Measurements from ENCODE around the gene NDUFS3. TPM values are rescaled to one million over a fixed set of nuclear protein-coding genes. Genes with fewer than 3 reads are reported as not detected.

Gene NDUFS3
- total and polyA plus RNA-seq, 2 experiments from 2014 or later = 92.6 to 107 TPM

DNA sequence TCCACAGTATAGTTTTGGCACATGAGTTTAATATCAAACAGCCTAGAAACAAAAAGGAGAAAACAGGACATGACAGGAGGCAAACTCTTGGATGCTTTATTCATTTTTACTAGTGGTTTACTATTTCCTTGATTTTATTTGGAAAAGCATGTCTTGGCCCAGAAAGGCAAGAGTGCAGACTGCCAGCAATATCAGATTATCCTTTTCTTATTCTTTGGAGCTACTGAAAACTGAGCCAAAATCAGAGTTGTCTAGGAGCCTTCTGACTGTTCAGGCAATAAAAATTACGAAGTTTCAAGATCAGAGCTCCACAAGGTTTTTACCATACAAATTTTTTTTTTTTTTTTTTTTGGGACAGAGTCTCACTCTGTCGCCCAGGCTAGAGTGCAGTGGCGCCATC, 42.0 kb upstream of the NDUFS3 start:
- Histone ChIP-seq H3K4me3 (no peak overlapping the region), H2AFZ (no peak overlapping the region), H3K79me2 (peaks cover 98% of the 10 kb centered on the region), H4K20me1 (ENCODE audit: insufficient read depth, poor library complexity, severe bottlenecking) (peaks cover 97% of the 10 kb centered on the region), H3K27me3 (no peaks in the 10 kb centered on the region), H3K4me1 (ENCODE audit: insufficient read depth) (peaks cover 33% of the 10 kb centered on the region), H3K27ac (no peak overlapping the region), H3K9me2 (replicated peaks; ENCODE audit: insufficient read depth) (no peaks in the 10 kb centered on the region), H3K4me2 (no peak overlapping the region), H3K9me3 (ENCODE audit: low read depth) (no peaks in the 10 kb centered on the region), H3K36me3 (replicated peaks; ENCODE audit: insufficient read depth, low read depth) (no peaks in the 10 kb centered on the region)
- no peak for DNase-seq (ENCODE audit: low spot score)
- no peak for TF ChIP-seq EZH2phosphoT487 (IDR thresholded peaks at IDR 0.05; ENCODE audit: low read depth, severe bottlenecking, unreplicated experiment)
- no peak for TF ChIP-seq EZH2 (IDR thresholded peaks at IDR 0.05; ENCODE audit: borderline replicate concordance)
- TF ChIP-seq, protein P1, sequence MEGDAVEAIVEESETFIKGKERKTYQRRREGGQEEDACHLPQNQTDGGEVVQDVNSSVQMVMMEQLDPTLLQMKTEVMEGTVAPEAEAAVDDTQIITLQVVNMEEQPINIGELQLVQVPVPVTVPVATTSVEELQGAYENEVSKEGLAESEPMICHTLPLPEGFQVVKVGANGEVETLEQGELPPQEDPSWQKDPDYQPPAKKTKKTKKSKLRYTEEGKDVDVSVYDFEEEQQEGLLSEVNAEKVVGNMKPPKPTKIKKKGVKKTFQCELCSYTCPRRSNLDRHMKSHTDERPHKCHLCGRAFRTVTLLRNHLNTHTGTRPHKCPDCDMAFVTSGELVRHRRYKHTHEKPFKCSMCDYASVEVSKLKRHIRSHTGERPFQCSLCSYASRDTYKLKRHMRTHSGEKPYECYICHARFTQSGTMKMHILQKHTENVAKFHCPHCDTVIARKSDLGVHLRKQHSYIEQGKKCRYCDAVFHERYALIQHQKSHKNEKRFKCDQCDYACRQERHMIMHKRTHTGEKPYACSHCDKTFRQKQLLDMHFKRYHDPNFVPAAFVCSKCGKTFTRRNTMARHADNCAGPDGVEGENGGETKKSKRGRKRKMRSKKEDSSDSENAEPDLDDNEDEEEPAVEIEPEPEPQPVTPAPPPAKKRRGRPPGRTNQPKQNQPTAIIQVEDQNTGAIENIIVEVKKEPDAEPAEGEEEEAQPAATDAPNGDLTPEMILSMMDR (IDR thresholded peaks at IDR 0.05; ENCODE audit: poor library complexity) = no peak
- WGBS (ENCODE audit: low lambda C conversion rate, missing lambda C conversion rate) = 73% methylated on average over 3 of the region's 3 CpGs

DNA sequence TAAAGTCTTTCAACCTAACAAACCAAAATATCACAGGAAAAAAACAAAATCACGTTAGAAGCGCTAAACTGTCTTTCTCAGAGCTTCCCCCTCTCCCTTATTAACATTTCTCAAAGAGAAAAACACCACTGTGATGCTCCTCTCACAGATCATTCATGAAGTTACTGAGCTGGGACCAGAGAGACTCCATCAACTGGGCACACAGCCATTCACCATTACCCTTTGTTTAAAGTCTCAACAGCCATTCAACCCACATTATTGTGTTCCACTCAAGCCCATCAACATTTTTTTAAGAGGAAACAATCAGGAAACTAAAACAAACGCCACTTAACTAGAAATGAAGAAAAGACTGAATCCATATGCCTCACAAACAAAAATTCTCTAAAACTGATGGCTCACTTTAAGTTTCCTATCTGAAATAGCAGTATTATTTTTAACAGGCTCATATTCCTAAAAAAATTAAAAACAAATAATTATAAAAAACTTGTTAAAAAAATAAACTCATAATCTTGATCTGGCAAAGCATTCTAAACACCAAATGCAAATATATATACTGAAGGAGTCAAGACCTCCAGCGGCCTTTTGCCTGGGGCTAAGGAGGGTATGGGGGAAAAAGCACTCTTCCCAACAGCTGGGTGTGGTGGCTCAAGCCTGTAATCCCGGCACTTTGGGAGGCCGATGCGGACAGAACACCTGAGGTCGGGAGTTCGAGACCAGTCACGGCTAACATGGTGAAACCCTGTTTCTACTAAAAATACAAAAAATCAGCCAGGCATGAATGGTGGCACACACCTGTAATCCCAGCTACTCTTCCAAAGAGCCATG, 39.9 kb upstream of the NDUFS3 start:
- TF ChIP-seq, protein P1 (IDR thresholded peaks at IDR 0.05; ENCODE audit: poor library complexity) = no peak
- TF ChIP-seq EZH2phosphoT487 (IDR thresholded peaks at IDR 0.05; ENCODE audit: low read depth, severe bottlenecking, unreplicated experiment) (no peak), EZH2 (IDR thresholded peaks at IDR 0.05; ENCODE audit: borderline replicate concordance) (no peak)
- H3K4me1 ChIP-seq (ENCODE audit: insufficient read depth) = peaks cover 27% of the 10 kb centered on the region
- no peaks in the 10 kb centered on the region for H3K9me3 ChIP-seq (ENCODE audit: low read depth)
- H2AFZ ChIP-seq = no peak overlapping the region
- peaks cover 97% of the 10 kb centered on the region for H4K20me1 ChIP-seq (ENCODE audit: insufficient read depth, poor library complexity, severe bottlenecking)
- H3K36me3 ChIP-seq (replicated peaks; ENCODE audit: insufficient read depth, low read depth) = no peaks in the 10 kb centered on the region
- H3K4me2 ChIP-seq = no peak overlapping the region
- DNase-seq (ENCODE audit: low spot score) = peak; percentile 27
- no peaks in the 10 kb centered on the region for H3K27me3 ChIP-seq
- H3K9me2 ChIP-seq (replicated peaks; ENCODE audit: insufficient read depth) = no peaks in the 10 kb centered on the region
- WGBS (ENCODE audit: low lambda C conversion rate, missing lambda C conversion rate) = 76% methylated on average over 10 of the region's 10 CpGs
- no peak overlapping the region for H3K4me3 ChIP-seq
- peak overlapping the region; percentile 41 for H3K27ac ChIP-seq
- H3K79me2 ChIP-seq = peaks cover 98% of the 10 kb centered on the region

DNA sequence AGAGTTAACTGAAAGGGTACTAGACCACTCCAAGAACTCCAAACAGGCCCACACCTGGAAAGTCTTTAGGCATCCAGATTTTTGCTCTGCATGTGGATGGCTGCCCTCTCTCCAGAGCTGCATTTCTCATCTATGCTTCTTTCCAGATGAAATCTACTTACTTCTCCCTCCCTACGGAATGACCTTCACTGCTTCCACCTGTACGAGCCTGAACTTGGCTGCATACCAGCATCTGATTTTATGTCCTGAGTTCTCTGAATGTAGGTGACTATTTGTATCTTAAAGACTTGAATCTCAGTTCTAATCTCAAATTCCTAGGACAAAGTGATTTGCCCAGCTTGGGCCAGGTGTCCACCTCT, 39.2 kb upstream of the NDUFS3 start:
- Histone ChIP-seq H4K20me1 (ENCODE audit: insufficient read depth, poor library complexity, severe bottlenecking) (peaks cover 97% of the 10 kb centered on the region), H2AFZ (no peak overlapping the region), H3K9me2 (replicated peaks; ENCODE audit: insufficient read depth) (no peaks in the 10 kb centered on the region), H3K4me2 (no peak overlapping the region), H3K4me1 (ENCODE audit: insufficient read depth) (peaks cover 27% of the 10 kb centered on the region), H3K4me3 (no peak overlapping the region), H3K79me2 (peaks cover 98% of the 10 kb centered on the region), H3K27ac (peak overlapping the region; percentile 41), H3K27me3 (no peaks in the 10 kb centered on the region), H3K9me3 (ENCODE audit: low read depth) (no peaks in the 10 kb centered on the region), H3K36me3 (replicated peaks; ENCODE audit: insufficient read depth, low read depth) (no peaks in the 10 kb centered on the region)
- no peak for TF ChIP-seq EZH2phosphoT487 (IDR thresholded peaks at IDR 0.05; ENCODE audit: low read depth, severe bottlenecking, unreplicated experiment)
- TF ChIP-seq EZH2 (IDR thresholded peaks at IDR 0.05; ENCODE audit: borderline replicate concordance) = no peak
- TF ChIP-seq, protein P1 (IDR thresholded peaks at IDR 0.05; ENCODE audit: poor library complexity) = no peak
- 76% methylated on average over 2 of the region's 2 CpGs for WGBS (ENCODE audit: low lambda C conversion rate, missing lambda C conversion rate)
- DNase-seq (ENCODE audit: low spot score) = no peak

Data from hepatocyte (in vitro differentiated cells).